Stimulated activated CD4-positive, alpha-beta T cell treated with anti-CD3 and anti-CD28 coated beads, Interleukin-15, amount 100 ng/mL, for 24 hours (primary cell): ENCODE data around the gene PRPF8.
A peak's percentile ranks its signal among the peaks of the same experiment; 100 is the strongest.
"Not testable (repeated sequence)": the region's sequence is repeated elsewhere in the genome, so short reads cannot be mapped to it uniquely, and the experiment has no call there.

Source experiments
- DNase-seq: peaks from one replicate; pipeline ENCODE4 v3.0.0-alpha.2; 2020

PRPF8 gene

GRCh38 chr17:1716076-1716911 is 31.6 kb upstream of the PRPF8 start:
- peak; percentile 100 for DNase-seq

DNA sequence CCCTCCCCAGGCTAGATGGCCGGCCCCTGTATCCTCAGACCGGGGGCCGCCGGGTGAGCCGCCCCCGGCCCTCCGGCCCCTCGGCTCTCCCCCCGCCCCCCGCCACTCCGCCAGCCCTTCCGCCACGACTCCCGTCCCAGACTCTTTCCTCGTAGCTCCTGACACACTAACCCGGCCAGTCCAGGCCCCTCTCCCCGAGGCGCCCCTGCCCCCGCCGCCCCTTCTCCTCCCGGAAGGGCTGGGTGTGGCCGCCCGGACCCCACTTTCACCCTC is 31.1 kb upstream of the PRPF8 start:
- no peak for DNase-seq

DNA sequence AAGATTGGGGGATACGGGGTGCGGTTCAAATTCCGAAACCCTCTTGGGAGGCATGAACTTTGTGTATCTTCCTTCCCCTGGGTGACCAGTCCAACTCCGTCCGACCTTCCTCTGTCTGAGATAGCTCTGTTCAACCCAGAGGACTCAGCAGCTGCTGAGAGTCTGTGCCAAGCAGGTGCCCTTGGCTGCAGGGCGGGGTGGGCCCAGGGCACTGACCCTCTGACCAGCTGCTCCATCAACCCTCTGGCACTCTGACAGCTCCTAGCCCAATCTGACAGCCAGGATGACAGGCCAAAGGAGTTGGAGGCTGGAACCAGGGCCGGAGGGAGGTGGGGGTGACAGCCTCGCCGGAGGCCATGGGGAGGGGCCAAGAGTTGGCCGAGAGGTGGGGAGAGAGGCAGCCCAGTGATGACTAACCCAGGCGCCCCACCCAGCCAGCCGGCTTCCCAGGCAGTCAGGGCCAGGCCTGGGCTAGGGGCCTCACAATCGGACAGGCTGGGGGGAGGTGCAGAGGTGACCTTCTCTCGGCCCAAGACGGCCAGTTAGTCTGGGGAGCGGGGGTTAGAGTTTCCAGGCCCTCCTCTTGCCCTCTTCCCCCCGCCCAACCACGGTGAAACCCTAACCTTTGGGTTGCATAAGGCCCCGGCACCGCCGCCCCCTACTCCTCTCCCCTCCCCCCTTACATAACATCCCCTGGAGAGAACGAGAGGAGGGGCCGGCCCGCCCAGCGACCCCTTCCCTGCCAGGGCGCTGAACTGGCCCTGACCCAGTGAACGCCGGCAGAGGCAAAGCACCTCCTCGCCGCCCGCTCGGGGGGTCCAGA is 30.5 kb upstream of the PRPF8 start:
- DNase-seq = peak; percentile 64

- DNase-seq = peak; percentile 59
Measured at GRCh38 chr17:1714427-1714979, 29.8 kb upstream of the PRPF8 start.

- DNase-seq = no peak
Measured at GRCh38 chr17:1713878-1714426, 29.3 kb upstream of the PRPF8 start.

DNA sequence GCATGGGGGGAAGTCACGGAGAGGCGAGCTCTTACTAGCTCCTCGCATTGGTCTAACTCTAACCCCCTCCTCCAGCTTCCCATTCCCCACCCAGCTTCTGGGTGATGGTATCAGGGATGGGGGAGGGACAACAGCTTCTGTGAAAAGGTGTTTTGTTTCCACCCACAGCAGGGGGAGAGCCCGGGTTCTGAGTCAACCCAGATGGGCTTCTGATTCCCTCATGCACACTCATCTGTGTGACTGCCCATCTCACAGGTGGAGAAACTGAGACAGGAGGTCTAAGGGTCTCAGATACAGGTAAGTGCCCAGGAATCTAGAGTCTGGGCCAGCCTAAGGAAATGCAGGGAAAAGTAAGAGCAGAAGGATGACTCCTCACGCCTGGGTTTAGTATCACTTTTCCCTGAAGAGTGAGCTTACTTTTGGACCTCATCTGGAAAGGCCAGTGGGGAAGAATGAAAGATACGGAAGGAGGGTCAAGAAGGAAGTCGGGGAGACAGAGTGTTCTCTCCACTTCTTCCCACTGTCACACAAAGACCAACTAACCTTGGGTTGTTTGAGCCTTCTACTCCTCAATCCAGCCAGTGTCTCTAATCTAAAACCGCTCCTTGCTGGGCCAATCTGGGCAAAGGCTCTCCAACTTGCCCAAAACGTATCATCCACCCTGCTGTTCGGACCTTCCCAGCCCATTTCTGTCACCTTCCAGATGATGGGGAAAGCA is 28.7 kb upstream of the PRPF8 start:
- DNase-seq = no peak

GRCh38 chr17:1712271-1712670 is 27.6 kb upstream of the PRPF8 start:
- no peak for DNase-seq

- DNase-seq = no peak
Measured at GRCh38 chr17:1711804-1712203, 27.1 kb upstream of the PRPF8 start.

- no peak for DNase-seq
Measured at GRCh38 chr17:1710807-1711553, 26.3 kb upstream of the PRPF8 start.

GRCh38 chr17:1709971-1710806 is 25.5 kb upstream of the PRPF8 start, which contains the start of gene TLCD2:
TLCD2 (minus strand) TSS chr17:1710377; CDS start chr17:1710242, 135 bp downstream.
- DNase-seq = peak; percentile 41

DNA sequence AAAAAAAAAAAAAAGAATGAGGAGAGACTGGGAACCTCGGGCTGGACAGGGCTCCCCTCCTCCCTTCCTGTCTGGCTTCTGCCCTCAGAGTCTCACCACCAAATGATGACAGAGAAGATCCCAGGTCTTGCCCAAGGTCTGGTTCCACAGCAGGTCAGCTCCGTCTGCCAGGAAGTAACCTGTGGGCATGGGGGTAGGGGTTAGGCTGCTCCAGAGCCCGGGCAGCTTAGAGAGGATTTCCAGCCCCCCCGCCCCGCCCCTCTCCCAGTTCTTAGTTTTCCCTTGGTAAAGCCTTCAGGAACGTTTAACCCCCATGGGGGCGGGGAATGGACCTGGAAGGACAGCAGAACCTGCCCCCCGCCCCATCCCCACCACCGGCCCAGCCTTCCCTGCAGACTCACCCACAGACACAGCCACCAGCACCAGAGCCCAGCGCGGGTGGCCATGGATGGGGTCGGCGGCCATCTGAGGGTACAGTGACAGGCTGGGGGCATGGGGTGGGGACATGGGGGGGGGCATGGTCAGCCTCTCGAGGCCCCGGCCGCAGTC is 24.8 kb upstream of the PRPF8 start:
- no peak for DNase-seq

GRCh38 chr17:1708791-1709346 is 24.2 kb upstream of the PRPF8 start:
- not testable (repeated sequence) for DNase-seq

DNA sequence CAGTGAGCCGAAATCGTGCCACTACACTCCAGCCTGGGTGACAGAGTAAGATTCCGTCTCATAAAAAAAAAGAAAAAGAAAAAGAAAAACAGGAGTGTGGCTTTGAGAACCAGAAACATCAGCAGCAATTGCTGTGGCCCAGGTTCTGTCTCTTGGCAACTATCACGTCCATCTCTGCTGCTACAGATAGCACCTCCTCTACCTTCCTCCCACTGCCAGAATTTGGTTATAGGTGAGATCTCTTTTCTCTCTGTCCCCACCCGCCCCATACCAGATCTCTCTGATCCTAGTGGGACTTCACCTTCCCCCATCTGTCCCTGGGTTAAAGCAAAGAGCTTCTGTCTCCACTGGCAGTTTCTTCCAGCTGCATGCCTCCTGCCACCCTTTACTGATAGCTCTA is 22.4 kb upstream of the PRPF8 start:
- no peak for DNase-seq

DNA sequence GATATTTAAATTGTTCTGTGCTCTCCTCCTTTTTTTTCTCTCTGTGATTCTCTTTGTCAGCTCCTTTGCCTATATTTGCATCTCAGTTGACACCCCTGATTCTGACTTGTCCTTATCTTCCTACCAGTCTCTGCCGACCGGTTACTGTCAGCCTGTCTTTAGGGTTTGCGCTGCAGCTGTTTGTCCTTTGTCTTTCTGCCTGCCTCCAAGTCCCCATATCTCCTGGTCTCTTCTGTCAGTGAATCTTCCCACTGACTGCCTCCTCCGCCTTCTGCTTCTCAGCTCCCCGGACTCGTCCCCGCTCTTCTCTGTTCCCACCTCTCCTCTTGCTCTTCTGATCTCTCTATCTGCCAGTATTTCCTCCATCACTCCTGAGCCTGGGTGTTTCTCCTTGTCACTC is 20.3 kb upstream of the PRPF8 start:
- no peak for DNase-seq

DNA sequence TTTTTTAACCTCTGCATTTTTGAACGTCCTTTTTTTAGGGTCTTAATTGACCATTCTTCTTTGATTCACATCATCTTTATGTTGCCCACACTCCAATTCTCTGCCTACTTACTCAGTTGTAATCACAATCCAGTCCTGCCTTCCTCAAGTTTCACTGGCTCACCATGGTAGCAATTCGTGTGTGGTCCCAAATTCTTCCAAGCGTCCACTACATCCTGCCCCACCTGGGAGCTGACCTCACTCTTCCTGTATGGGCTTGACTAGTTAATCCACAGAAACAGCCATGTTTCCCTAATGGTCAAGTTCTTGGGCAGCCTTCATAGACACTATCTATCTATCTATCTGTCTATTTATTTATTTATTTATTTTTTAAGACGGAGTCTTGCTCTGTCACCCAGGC is 18.4 kb upstream of the PRPF8 start:
- no peak for DNase-seq

GRCh38 chr17:1699891-1700290 is 15.2 kb upstream of the PRPF8 start:
- not testable (repeated sequence) for DNase-seq

GRCh38 chr17:1697681-1698080 is 13.0 kb upstream of the PRPF8 start:
- no peak for DNase-seq

DNA sequence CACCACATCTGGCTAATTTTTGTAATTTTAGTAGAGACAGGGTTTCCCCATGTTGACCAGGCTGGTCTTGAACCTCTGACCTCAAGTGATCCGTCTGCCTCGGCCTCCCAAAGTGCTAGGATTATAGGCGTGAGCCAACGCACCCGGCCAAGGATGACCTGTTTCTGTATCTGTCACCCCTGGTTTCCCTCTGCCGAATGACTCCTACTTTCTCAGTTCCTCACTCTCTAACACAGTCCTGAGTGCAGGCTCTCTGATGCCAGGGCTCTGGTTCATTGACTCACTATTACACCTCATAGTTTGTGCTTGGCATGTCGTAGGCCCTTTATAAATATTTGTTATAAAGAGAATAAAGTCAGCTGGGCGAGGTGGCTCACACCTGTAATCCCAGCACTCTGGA is 10.7 kb upstream of the PRPF8 start:
- no peak for DNase-seq

DNA sequence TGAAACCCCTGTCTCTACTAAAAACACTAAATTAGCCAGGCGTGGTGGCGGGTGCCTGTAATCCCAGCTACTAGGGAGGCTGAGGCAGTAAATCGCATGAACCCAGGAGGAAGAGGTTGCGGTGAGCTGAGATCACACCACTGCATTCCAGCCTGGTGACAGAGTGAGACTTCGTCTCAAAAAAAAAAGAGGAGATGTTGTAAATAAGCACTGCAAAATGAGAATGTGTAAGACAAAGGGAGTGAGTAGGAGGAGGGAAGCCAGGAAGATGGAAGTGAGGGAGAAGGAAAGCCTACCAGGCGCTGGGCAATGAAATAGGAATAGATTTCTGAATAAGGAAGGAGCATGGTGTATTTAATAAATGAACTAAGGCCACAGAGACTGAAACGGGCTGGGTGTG is 8.7 kb upstream of the PRPF8 start:
- no peak for DNase-seq

DNA sequence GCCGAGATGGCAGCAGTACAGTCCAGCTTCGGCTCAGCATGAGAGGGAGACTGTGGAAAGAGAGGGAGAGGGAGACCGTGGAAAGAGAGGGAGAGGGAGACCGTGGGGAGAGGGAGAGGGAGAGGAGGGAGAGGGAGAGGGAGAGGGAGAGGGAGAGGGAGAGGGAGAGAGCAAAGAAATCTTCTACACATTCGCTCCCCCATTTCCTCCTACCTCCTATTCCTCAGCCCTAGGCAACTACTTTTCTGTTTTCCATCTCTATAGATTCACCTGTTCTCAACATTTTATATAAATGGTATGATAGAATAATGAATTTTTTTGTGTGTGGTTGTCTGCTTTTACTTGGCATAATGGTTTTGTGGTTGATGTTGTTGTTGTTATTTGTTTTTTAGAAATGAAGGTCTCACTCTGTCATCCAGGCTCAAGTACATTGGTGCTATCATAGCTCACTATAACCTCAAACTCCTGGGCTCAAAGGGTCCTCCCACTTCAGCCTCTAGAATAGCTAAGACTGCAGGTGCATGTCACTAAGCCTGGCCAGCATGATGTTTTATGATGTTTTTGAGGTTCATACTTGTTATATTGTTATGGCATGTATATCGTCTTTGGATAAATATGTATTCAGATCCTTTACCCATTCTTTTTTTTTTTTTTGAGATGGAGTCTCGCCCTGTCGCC is 6.0 kb upstream of the PRPF8 start:
- no peak for DNase-seq
